Neuronal stem cell (in vitro differentiated cells): ENCODE measurements around the gene CARM1.
A peak's percentile ranks its signal among the peaks of the same experiment; 100 is the strongest.

Source experiments
- DNase-seq: peaks from one replicate; pipeline ENCODE4 v3.0.0-alpha.2; 2013; ENCODE audit warnings: low spot score
- H2AFZ ChIP-seq: one replicate; pipeline ENCODE4 v1.6.1; 2013; ENCODE audit warnings: mild to moderate bottlenecking, low read length, inconsistent platforms
- H2AK5ac ChIP-seq: 2 replicates; pipeline ENCODE4 v1.6.1; 2013; ENCODE audit warnings: low read depth, mild to moderate bottlenecking, inconsistent platforms, low read length, moderate library complexity, mixed read lengths
- H2BK120ac ChIP-seq: 2 replicates; pipeline ENCODE4 v1.6.1; 2013; ENCODE audit warnings: low read depth, mild to moderate bottlenecking, inconsistent platforms, low read length, moderate library complexity, mixed read lengths
- H2BK12ac ChIP-seq: one replicate; pipeline ENCODE4 v1.6.1; 2013; ENCODE audit warnings: low read length, inconsistent platforms
- H2BK15ac ChIP-seq: 2 replicates; pipeline ENCODE4 v1.6.1; 2013; ENCODE audit warnings: mild to moderate bottlenecking, low read length, inconsistent platforms, mixed read lengths
- H2BK5ac ChIP-seq: one replicate; pipeline ENCODE4 v1.6.1; 2013; ENCODE audit warnings: inconsistent platforms, mild to moderate bottlenecking, low read length, moderate library complexity
- H3K14ac ChIP-seq: one replicate; pipeline ENCODE4 v1.6.1; 2013; ENCODE audit warnings: low read length, inconsistent platforms
- H3K18ac ChIP-seq: 2 replicates; pipeline ENCODE4 v1.6.1; 2013; ENCODE audit warnings: low read length, inconsistent platforms
- H3K23ac ChIP-seq: 2 replicates; pipeline ENCODE4 v1.6.1; 2013; ENCODE audit warnings: low read depth, mild to moderate bottlenecking, mixed read lengths, low read length, inconsistent platforms; ENCODE audit not compliant: poor library complexity
- H3K27ac ChIP-seq: replicated peaks from 3 replicates; pipeline ENCODE4 v1.5.1; 2013; ENCODE audit warnings: low read length, inconsistent platforms
- H3K27me3 ChIP-seq, 3 experiments: 2 replicates each; pipeline ENCODE4 v1.6.1; 2013; ENCODE audit warnings: low read length in 3 of 3, mild to moderate bottlenecking in 2 of 3, inconsistent platforms in 1 of 3, low read depth in 1 of 3, mixed read lengths in 1 of 3, moderate library complexity in 1 of 3; ENCODE audit not compliant: control insufficient read depth in 3 of 3, insufficient read depth in 3 of 3
- H3K36me3 ChIP-seq, 2 donors: replicated peaks in 1 of 2; 2 replicates each; pipeline ENCODE4 v1.6.1; 2013; ENCODE audit warnings: low read length in 2 of 2; ENCODE audit not compliant: control insufficient read depth in 2 of 2, insufficient read depth in 2 of 2
- H3K4ac ChIP-seq: 2 replicates; pipeline ENCODE4 v1.6.1; 2013; ENCODE audit warnings: inconsistent platforms, mild to moderate bottlenecking, low read length, moderate library complexity
- H3K4me1 ChIP-seq, 2 donors: 1 replicate in 1 of 2; 2 replicates in 1 of 2; pipeline ENCODE4 v1.6.1; 2013; ENCODE audit warnings: low read length in 2 of 2, low read depth in 1 of 2; ENCODE audit not compliant: control insufficient read depth in 2 of 2, insufficient read depth in 1 of 2
- H3K4me2 ChIP-seq: one replicate; pipeline ENCODE4 v1.6.1; 2013; ENCODE audit warnings: mild to moderate bottlenecking, low read length, inconsistent platforms; ENCODE audit not compliant: insufficient read depth, poor library complexity, severe bottlenecking
- H3K4me3 ChIP-seq, 2 donors: 2 replicates each; pipeline ENCODE4 v1.5.1; 2013; ENCODE audit warnings: low read length in 2 of 2, mild to moderate bottlenecking in 2 of 2, inconsistent platforms in 1 of 2, moderate library complexity in 1 of 2
- H3K79me1 ChIP-seq: one replicate; pipeline ENCODE4 v1.6.1; 2013; ENCODE audit warnings: low read depth, mild to moderate bottlenecking, inconsistent platforms, low read length, moderate library complexity
- H3K9ac ChIP-seq: one replicate; pipeline ENCODE4 v1.6.1; 2013; ENCODE audit warnings: mild to moderate bottlenecking, low read depth, low read length, inconsistent platforms; ENCODE audit not compliant: poor library complexity
- H3K9me3 ChIP-seq, 2 donors: replicated peaks in 1 of 2; 2 replicates each; pipeline versions ENCODE3 to v1.6.1; 2013; ENCODE audit warnings: low read length in 2 of 2, mild to moderate bottlenecking in 2 of 2, inconsistent platforms in 1 of 2, low read depth in 1 of 2, mixed read lengths in 1 of 2, moderate library complexity in 1 of 2; ENCODE audit not compliant: control insufficient read depth in 2 of 2, insufficient read depth in 1 of 2
- H4K8ac ChIP-seq: one replicate; pipeline ENCODE4 v1.6.1; 2013; ENCODE audit warnings: low read depth, mild to moderate bottlenecking, inconsistent platforms, low read length, moderate library complexity
- H4K91ac ChIP-seq: one replicate; pipeline ENCODE4 v1.6.1; 2013; ENCODE audit warnings: low read length, low read depth, mild to moderate bottlenecking, inconsistent platforms; ENCODE audit not compliant: poor library complexity
- WGBS, 2 donors: extraction: QIAGEN DNeasy Blood & Tissue Kit; methylation state at CpG; one replicate each; pipeline ENCODE4 v1.1.7; 2013; ENCODE audit warnings: missing lambda C conversion rate in 2 of 2, mixed read lengths in 1 of 2; ENCODE audit not compliant: insufficient read length in 2 of 2, insufficient replicate concordance in 1 of 2; ENCODE audit errors: extremely low coverage in 2 of 2; 5-methylcytosine and 5-hydroxymethylcytosine counted together

The CARM1 gene

DNA sequence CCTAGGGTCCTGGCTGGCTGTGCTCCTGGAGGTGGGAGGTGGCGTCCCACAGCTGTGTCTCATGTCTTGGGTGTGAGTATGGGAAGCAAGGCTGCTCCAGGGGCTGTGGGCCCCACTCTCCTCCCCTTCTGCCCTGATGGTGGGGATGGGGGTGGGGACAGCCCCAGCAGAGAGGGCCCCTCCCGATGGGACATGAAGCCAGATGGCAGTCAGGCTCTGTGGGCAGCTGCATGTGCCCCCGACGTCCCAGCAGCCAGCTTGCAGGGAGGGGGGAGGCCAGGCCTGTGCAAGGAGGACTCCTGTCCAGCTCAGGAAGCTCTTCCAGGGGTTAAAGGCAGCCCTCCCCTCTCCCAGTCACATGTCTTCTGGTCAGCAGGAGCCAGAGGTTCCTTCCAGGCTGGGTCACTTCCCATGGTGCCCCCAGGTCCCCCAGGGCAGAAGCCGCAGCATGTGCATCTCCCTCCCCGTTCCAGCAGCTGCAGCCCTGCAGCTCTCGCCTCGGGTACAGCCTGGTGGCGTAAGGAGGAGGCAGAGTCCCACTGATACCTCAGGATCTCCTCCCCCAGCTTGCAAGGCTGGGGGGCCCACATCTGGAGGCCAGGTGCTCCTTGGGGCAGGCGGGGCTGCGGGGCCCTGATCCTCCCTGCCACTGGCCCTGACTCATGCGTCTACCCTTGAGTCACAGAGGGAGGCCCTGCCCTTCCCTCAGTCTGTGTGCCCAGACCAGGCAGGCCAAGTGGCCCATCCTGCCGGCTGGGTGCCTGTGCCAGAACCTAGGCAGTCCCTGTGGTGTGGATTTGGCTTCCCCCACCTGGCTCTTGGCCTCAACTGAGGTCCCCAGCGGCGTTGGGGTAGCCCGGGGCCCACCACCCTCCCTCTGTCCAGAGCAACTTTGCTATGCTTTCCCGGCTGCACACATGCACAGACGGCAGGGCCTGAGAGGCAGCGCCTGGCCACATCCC, 44.1 kb downstream of the CARM1 start:
- Histone ChIP-seq H3K4me3 (no peak overlapping the region), H3K27me3 (no peaks in the 10 kb centered on the region), H3K27ac (no peak overlapping the region), H3K4ac (no peak overlapping the region), H2BK12ac (no peak overlapping the region), H3K79me1 (peaks cover 7% of the 10 kb centered on the region), H3K14ac (no peak overlapping the region), H4K91ac (no peak overlapping the region), H3K4me1 (no peaks in the 10 kb centered on the region), H2AK5ac (no peak overlapping the region), H3K9ac (peak overlapping the region; percentile 63), H3K23ac (peak overlapping the region; percentile 65), H2AFZ (no peak overlapping the region), H2BK5ac (no peak overlapping the region), H4K8ac (no peak overlapping the region), H2BK15ac (no peak overlapping the region), H2BK120ac (no peak overlapping the region), H3K4me2 (no peak overlapping the region), H3K9me3 (no peaks in the 10 kb centered on the region), H3K36me3 (peaks cover 45 to 84% of the 10 kb centered on the region in 2 donors), H3K18ac (no peak overlapping the region)
- no CpG with 5 or more reads among the region's 19 CpGs for WGBS, 2 donors
- no peak for DNase-seq

GRCh38 chr19:10916602-10917001, 45.2 kb downstream of the CARM1 start:
- no peak overlapping the region for H3K14ac ChIP-seq
- H4K8ac ChIP-seq: no peak overlapping the region
- H3K9me3 ChIP-seq: no peaks in the 10 kb centered on the region
- no peak overlapping the region for H3K18ac ChIP-seq
- H3K4me2 ChIP-seq: no peak overlapping the region
- H2BK5ac ChIP-seq: no peak overlapping the region
- no peaks in the 10 kb centered on the region for H3K4me1 ChIP-seq
- no CpG with 5 or more reads among the region's 6 CpGs for WGBS, 2 donors
- no peak overlapping the region for H4K91ac ChIP-seq
- no peak overlapping the region for H2BK12ac ChIP-seq
- no peak overlapping the region for H3K4ac ChIP-seq
- H2BK120ac ChIP-seq: no peak overlapping the region
- no peak overlapping the region for H3K9ac ChIP-seq
- H2BK15ac ChIP-seq: no peak overlapping the region
- H3K36me3 ChIP-seq: peaks cover 47 to 90% of the 10 kb centered on the region in 2 donors
- no peak overlapping the region for H3K27ac ChIP-seq
- H2AFZ ChIP-seq: no peak overlapping the region
- H3K23ac ChIP-seq: no peak overlapping the region
- H2AK5ac ChIP-seq: no peak overlapping the region
- peaks cover 10% of the 10 kb centered on the region for H3K79me1 ChIP-seq
- H3K4me3 ChIP-seq: no peak overlapping the region
- H3K27me3 ChIP-seq: no peaks in the 10 kb centered on the region
- DNase-seq: no peak

GRCh38 chr19:10918359-10918758, 47.0 kb downstream of the CARM1 start:
- no peaks in the 10 kb centered on the region for H3K9me3 ChIP-seq
- no peak overlapping the region for H4K91ac ChIP-seq
- no peak overlapping the region for H2BK120ac ChIP-seq
- no peak for DNase-seq
- H2AFZ ChIP-seq: no peak overlapping the region
- H3K23ac ChIP-seq: no peak overlapping the region
- H3K9ac ChIP-seq: no peak overlapping the region
- H3K27me3 ChIP-seq: no peaks in the 10 kb centered on the region
- no peak overlapping the region for H3K27ac ChIP-seq
- no peak overlapping the region for H2BK12ac ChIP-seq
- no peak overlapping the region for H4K8ac ChIP-seq
- H3K4me3 ChIP-seq: no peak overlapping the region
- peaks cover 10% of the 10 kb centered on the region for H3K79me1 ChIP-seq
- H3K4me1 ChIP-seq: no peaks in the 10 kb centered on the region
- no peak overlapping the region for H3K4ac ChIP-seq
- H3K4me2 ChIP-seq: no peak overlapping the region
- WGBS, 2 donors: no CpG with 5 or more reads among the region's 11 CpGs
- H2AK5ac ChIP-seq: no peak overlapping the region
- H2BK15ac ChIP-seq: no peak overlapping the region
- H3K14ac ChIP-seq: no peak overlapping the region
- no peak overlapping the region for H2BK5ac ChIP-seq
- H3K18ac ChIP-seq: no peak overlapping the region
- peaks cover 41 to 90% of the 10 kb centered on the region in 2 donors for H3K36me3 ChIP-seq
